ENCODE measurements around the gene SUPT16H.
"Not testable (repeated sequence)": the region's sequence is repeated elsewhere in the genome, so short reads cannot be mapped to it uniquely, and the experiment has no call there.

Gene SUPT16H
- total RNA-seq, result 239 to 419 reads per million in 2 experiments

DNA sequence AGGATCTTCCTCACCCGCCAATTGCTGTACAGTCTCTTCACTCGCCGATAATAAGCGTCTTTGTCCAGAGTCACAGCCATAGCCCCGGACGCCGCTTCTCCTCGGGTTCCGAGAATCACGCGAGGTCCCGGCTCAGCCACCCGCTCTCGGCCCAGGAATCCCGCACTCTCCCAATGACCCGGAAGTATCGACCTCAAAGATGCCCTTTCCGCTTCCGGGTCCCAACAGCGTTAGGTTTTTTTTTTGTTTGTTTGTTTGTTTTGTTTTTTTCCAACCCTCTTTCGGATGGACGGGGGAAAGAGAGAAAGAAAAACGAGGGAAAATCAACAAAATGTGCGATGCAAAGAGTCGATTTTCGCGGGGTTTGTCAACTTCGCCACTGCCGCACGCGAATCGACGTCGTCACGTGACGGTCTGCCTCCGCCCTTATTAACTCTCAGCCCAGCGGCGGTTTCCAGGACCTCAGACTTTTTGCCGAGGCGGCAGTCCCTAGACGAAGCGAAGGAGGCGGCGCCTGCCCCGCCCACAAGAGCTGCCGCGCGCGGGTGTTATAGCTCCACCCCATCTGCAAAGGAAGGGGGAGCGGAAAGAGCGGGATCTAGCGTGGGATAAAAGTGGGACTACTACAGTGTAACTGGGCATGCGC is at the start of gene SUPT16H:
Gene SUPT16H, minus strand, starts transcription at position 172 of the 646 bp plus-strand sequence. Its CDS starts 92 bp downstream, at position 80.
- DNase-seq (ENCODE audit: low read depth), result peak; percentile 91

GRCh38 chr14:21431126-21431525 is 47.3 kb upstream of the SUPT16H start:
- DNase-seq (ENCODE audit: low read depth), result no peak

DNA sequence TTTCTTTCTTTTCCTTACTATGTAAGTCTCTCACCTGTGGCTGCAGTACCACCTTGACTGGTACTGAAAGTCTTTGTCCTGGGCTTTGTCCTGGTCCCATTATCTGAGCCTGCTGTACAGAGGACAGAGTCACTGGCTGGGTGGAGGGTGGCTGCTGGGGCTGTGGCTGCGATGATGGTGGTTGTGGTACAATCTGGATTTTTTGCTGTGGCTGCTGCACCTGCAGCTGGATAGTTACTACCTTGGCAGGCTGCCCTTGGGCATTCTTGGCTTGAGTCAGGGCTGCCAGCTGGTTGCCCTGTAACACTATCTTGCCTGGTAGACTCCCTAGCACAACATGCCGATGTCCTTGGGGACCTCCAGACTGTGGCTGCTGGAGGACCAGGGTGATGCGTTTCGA is 45.1 kb upstream of the SUPT16H start:
- DNase-seq (ENCODE audit: low read depth), result no peak

- no peak for DNase-seq (ENCODE audit: low read depth)
These were observed 42.9 kb upstream of the SUPT16H start for GRCh38 chr14:21426692-21427091.

GRCh38 chr14:21419528-21419927 is 35.7 kb upstream of the SUPT16H start:
- DNase-seq (ENCODE audit: low read depth), result no peak

GRCh38 chr14:21415329-21415728 is 31.5 kb upstream of the SUPT16H start:
- no peak for DNase-seq (ENCODE audit: low read depth)

DNA sequence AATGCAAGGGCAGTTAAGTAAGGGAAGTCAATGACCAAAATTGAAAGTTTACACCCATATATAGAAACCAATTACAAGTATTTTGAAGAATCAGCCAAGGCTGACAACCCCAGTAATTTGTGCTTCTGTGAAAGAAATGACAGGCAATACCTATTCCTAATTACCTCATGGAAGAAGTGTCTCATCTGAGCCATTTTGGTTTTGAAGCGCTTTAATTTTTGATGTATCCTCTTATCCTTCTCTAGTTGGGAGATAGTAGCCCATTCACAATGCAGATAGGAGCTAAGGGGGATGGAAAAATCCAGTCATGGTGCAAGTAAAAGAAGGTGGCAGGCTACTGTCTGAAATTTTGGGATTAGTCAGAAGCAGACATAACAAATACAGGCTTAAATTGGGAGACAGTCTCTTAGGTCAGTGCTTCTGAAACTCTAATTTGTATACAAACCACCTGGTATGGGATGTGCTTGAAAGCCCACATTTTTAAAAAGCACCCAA is 30.4 kb upstream of the SUPT16H start:
- no peak for DNase-seq (ENCODE audit: low read depth)

DNA sequence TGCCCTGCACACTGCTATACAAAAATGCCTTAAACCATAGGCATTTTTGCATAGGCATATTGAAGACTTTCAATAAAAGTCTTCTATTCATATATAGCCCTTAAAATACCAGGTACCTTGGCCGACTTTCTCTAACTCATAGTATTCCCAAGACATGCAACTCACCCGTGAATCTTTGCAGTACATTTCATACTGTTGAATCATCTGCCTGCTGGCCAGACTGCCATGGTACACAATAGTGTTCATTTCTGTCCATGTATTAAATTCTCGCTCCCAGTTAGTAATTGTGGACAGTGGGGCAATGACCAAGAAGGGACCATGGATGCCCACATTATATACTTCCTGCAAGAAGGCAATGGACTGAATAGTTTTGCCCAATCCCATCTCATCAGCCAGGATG is 24.3 kb upstream of the SUPT16H start:
- DNase-seq (ENCODE audit: low read depth), result no peak

DNA sequence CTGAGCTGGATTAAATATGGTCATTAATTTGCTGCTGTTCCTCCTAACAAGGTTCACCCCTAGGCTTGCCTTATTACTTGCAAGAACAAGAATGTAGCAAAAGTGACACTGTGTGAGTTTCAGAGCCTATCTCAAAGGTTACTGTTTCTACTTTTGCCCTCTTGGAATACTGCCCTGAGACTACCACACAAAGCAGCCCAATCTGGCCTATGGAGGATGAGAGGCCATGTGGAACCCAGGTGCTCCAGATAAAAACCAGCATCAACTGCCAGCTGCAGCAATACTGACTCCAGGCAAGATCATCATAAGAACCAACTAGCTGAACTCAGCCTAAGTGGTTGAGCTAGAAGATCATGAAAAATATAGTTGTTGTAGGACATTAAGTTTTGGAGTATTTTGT is 22.4 kb upstream of the SUPT16H start:
- no peak for DNase-seq (ENCODE audit: low read depth)

DNA sequence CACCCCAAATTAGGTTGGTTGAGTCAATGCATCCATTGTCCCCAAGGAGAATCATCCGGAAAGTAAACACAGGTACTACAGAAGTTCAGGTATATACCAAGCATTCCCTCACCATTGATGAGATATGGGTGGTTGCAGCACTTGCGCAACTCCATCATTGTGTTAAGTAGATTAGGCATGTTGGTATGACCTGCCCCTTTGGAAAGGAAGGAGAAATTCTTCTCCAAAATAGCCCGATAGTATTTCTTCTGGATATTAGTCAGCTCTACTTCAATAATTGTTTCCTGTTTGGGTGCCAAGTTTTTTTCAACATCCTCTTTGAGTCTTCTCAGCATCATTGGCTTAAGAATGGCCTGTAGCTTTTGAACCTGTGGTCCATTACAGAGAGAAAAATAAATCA is 21.3 kb upstream of the SUPT16H start:
- no peak for DNase-seq (ENCODE audit: low read depth)

DNA sequence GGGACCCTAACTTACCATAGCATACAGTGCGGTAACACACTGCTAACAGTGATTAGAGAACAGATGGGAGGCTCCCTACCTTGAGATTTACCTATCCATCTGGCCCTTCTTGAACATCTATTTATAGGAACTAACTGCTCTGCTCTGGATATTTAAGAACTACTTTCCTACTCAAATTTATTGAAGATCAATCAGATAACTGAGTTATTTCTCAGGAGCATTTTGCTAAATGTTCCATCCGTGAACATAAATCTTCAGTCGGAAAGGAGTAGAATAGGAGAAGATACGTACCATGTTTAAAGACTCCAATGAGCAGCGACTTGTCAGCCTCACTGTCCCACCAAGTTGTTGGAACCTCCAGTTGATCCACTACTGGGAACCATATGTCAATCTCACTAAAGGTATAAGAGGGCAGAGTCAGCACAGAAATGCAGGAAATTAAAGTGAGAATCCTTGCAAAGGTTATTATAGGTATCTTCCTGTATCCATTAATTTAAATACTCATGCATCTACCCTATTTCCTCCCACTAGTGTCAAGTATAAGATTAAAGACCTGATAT is 15.6 kb upstream of the SUPT16H start:
- no peak for DNase-seq (ENCODE audit: low read depth)

- DNase-seq (ENCODE audit: low read depth), result no peak
These were observed 15.1 kb upstream of the SUPT16H start for GRCh38 chr14:21398901-21399300.

DNA sequence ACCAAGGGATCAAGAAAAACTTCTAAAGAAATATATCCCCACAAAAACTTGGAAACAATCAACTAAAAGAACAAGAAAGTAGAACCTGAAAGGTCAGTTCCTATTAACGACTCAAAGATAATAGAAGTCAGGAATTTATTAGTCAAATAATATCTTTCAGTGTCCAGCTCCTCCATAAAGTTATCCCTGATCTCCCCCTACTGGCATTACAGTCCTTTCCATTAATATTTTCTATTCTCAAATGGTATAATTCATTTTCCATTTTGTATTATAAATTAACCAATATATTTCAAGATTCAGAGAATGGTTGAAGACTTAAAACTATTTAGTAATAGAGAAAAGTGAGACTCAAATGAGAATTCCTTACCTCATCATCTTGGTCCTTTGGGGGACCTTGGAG is 11.6 kb upstream of the SUPT16H start:
- DNase-seq (ENCODE audit: low read depth), result no peak

GRCh38 chr14:21385188-21385904 is 1.5 kb upstream of the SUPT16H start:
- no peak for DNase-seq (ENCODE audit: low read depth)

DNA sequence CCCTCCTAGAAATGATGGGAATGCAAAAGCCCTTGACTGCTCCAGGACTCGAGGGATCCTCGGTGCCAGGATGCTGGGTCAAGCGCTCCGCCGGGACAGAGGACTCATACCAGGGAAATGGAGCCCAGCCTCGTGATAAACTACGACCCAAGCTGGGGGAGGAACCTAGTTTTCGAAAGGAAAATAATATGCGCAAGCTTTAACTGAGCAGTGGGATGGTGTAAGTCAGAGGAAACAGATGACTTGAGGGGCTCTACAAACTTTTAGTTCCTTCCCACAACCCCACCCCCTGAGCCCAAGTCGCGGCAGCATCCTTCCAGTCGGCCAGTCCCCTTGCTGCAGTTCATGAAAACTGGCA is 654 bp upstream of the SUPT16H start:
- DNase-seq (ENCODE audit: low read depth), result no peak

GRCh38 chr14:21382886-21383847 is 652 bp downstream of the SUPT16H start:
- DNase-seq (ENCODE audit: low read depth), result peak; percentile 7

GRCh38 chr14:21382095-21382494 is 1.7 kb downstream of the SUPT16H start:
- no peak for DNase-seq (ENCODE audit: low read depth)

- no peak for DNase-seq (ENCODE audit: low read depth)
These were observed 4.5 kb downstream of the SUPT16H start for GRCh38 chr14:21379338-21379737.

DNA sequence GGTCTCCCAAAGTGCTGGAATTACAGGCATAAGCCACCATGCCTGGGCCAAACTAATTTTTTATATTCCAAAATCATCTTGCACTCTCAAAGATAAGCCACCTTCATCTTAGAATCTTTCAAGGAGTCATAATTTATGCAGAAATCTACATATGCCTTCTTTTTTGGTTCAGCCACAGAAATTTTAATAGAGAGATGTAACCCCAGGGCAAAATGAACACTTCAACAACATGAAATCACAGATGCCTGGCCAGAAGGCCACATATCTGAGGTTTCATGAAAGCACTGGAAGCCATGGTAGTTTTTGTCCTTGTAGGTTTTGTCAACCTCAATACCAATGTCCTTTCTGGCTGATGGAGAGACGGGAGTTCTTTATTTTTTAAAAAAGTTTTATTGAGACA is 9.8 kb downstream of the SUPT16H start:
- DNase-seq (ENCODE audit: low read depth), result no peak

GRCh38 chr14:21372814-21373213 is 11.0 kb downstream of the SUPT16H start:
- DNase-seq (ENCODE audit: low read depth), result not testable (repeated sequence)

DNA sequence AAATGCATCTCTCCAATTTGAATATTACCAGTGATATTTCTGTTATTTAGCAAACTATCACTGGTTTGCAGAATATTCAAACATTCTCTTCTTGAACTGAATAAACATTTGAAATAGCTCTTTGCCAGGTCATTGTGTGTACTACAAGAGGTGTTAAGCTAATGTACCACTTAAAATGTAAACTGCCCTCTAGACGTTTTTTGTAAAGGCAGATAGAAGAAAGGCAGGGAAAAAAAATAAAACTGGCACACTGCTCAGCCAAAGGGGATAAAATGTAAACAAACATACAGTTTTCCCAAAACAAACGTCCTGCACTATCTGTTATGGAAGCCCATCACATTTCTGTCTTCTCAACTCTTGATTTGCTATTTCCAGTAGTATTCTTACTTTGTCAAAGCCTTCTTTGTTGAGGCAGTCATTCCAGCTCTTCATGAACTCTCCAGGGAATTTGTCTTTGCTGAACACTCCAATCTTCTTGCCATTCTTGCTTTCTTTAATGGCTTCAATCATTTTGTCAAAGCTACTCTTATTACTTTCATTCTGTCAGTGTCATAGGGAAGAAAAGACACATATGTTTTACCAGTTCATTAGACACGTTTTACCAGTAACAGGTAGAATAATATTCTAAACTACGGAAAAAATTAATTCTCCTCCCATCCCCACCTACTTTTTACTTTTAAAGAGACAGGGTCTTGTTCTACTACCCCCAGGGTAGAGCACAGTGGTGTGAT is 13.7 kb downstream of the SUPT16H start:
- no peak for DNase-seq (ENCODE audit: low read depth)
